IMR-90 (cell line): ENCODE measurements around the gene TBCK. TPM values are rescaled to one million over a fixed set of nuclear protein-coding genes. Genes with fewer than 3 reads are reported as not detected.
A peak's percentile ranks its signal among the peaks of the same experiment; 100 is the strongest.

Experiments used
- ATAC-seq: fragments of 200-7000 bp; cut with Tn5 transposase; 2 replicates; pipeline ENCODE4 v1.9.1; 2020; ENCODE audit warnings: low read depth, mild to moderate bottlenecking, moderate library complexity
- BruUV-seq: library from RNA; stranded (reverse); fragments of 400-500 nt; replicated peaks from 2 replicates; lab custom pipeline; 2021; lab: Mats Ljungman, UMichigan
- CTCF ChIA-PET: fragments of 300-600 bp; formaldehyde crosslinking; extraction: SDS; loops from one replicate; lab custom pipeline; 2021; ENCODE audit warnings: antibody characterized with exemption; lab: Yijun Ruan, JAX
- POLR2A ChIA-PET: fragments of 300-600 bp; sonication (Branson Sonifier 250); formaldehyde crosslinking; loops from one replicate; lab custom pipeline; 2022; ENCODE audit warnings: antibody characterized with exemption; ENCODE audit not compliant: unreplicated experiment; lab: Charles Lee
- DNase-seq: peaks from one replicate; pipeline ENCODE4 v3.0.0; 2013
- H2AFZ ChIP-seq: replicated peaks from 2 replicates; pipeline ENCODE3; 2013; ENCODE audit warnings: low read length, mild to moderate bottlenecking; ENCODE audit not compliant: poor library complexity
- H2AK5ac ChIP-seq: 2 replicates; pipeline ENCODE4 v1.6.1; 2013; ENCODE audit warnings: low read depth, low read length, inconsistent platforms
- H2AK9ac ChIP-seq: replicated peaks from 2 replicates; pipeline ENCODE3; 2013; ENCODE audit warnings: mild to moderate bottlenecking, low read depth, low read length, moderate library complexity; ENCODE audit not compliant: poor library complexity
- H2BK120ac ChIP-seq: 2 replicates; pipeline ENCODE4 v1.6.1; 2013; ENCODE audit warnings: low read depth, low read length, inconsistent platforms
- H2BK15ac ChIP-seq: 3 replicates; pipeline ENCODE4 v1.6.1; 2013; ENCODE audit warnings: low read depth, low read length, inconsistent platforms
- H2BK20ac ChIP-seq: 2 replicates; pipeline ENCODE4 v1.6.1; 2013; ENCODE audit warnings: low read depth, mild to moderate bottlenecking, inconsistent platforms, low read length, moderate library complexity
- H2BK5ac ChIP-seq: 2 replicates; pipeline ENCODE4 v1.6.1; 2013; ENCODE audit warnings: mild to moderate bottlenecking, low read depth, low read length, inconsistent platforms; ENCODE audit not compliant: poor library complexity, severe bottlenecking
- H3K14ac ChIP-seq: replicated peaks from 2 replicates; pipeline ENCODE4 v1.6.1; 2013; ENCODE audit warnings: low read depth, low read length, inconsistent platforms
- H3K18ac ChIP-seq: 2 replicates; pipeline ENCODE4 v1.6.1; 2013; ENCODE audit warnings: low read depth, low read length, control low read depth
- H3K23ac ChIP-seq: 2 replicates; pipeline ENCODE4 v1.6.1; 2013; ENCODE audit warnings: low read depth, low read length, inconsistent platforms
- H3K27ac ChIP-seq: 2 replicates; pipeline ENCODE4 v1.5.1; 2013; ENCODE audit warnings: mild to moderate bottlenecking, control low read depth, low read length; ENCODE audit not compliant: insufficient read depth
- H3K27me3 ChIP-seq: 2 replicates; pipeline ENCODE4 v1.6.1; 2013; ENCODE audit warnings: low read length; ENCODE audit not compliant: control insufficient read depth, insufficient read depth
- H3K36me3 ChIP-seq: 2 replicates; pipeline ENCODE4 v1.6.1; 2013; ENCODE audit warnings: low read length, mixed read lengths; ENCODE audit not compliant: control insufficient read depth, insufficient read depth
- H3K4ac ChIP-seq: 2 replicates; pipeline ENCODE4 v1.6.1; 2013; ENCODE audit warnings: low read depth, low read length, inconsistent platforms
- H3K4me1 ChIP-seq: 2 replicates; pipeline ENCODE4 v1.6.1; 2013; ENCODE audit warnings: low read length, mixed read lengths; ENCODE audit not compliant: control insufficient read depth, insufficient read depth
- H3K4me2 ChIP-seq: 2 replicates; pipeline ENCODE4 v1.6.1; 2013; ENCODE audit warnings: low read depth, mild to moderate bottlenecking, control low read depth, low read length, moderate library complexity
- H3K4me3 ChIP-seq: 2 replicates; pipeline ENCODE4 v1.5.1; 2013; ENCODE audit warnings: low read depth, mild to moderate bottlenecking, control low read depth, low read length, moderate library complexity; ENCODE audit not compliant: insufficient read depth
- H3K56ac ChIP-seq: 2 replicates; pipeline ENCODE4 v1.6.1; 2013; ENCODE audit warnings: low read length, inconsistent platforms; ENCODE audit not compliant: insufficient read depth; ENCODE audit errors: extremely low read depth
- H3K79me1 ChIP-seq, 2 experiments: 2 replicates each; pipeline ENCODE4 v1.6.1; 2013; ENCODE audit warnings: low read length in 2 of 2, inconsistent platforms in 1 of 2, low read depth in 1 of 2
- H3K9ac ChIP-seq: 2 replicates; pipeline ENCODE4 v1.6.1; 2013; ENCODE audit warnings: low read depth, low read length, control low read depth
- H3K9me1 ChIP-seq: 2 replicates; pipeline ENCODE4 v1.6.1; 2013; ENCODE audit warnings: low read length, inconsistent platforms; ENCODE audit not compliant: insufficient read depth
- H3K9me3 ChIP-seq: 2 replicates; pipeline ENCODE4 v1.6.1; 2013; ENCODE audit warnings: low read length; ENCODE audit not compliant: control insufficient read depth, insufficient read depth
- H4K20me1 ChIP-seq: 2 replicates; pipeline ENCODE4 v1.6.1; 2013; ENCODE audit warnings: low read length, inconsistent platforms; ENCODE audit not compliant: insufficient read depth
- H4K5ac ChIP-seq: 2 replicates; pipeline ENCODE4 v1.6.1; 2013; ENCODE audit warnings: mild to moderate bottlenecking, low read depth, low read length, control low read depth
- H4K8ac ChIP-seq, 2 experiments: 2 replicates each; pipeline ENCODE4 v1.6.1; 2013; ENCODE audit warnings: low read depth in 2 of 2, low read length in 2 of 2, control low read depth in 1 of 2, inconsistent platforms in 1 of 2
- H4K91ac ChIP-seq: 2 replicates; pipeline ENCODE4 v1.6.1; 2013; ENCODE audit warnings: low read depth, low read length, inconsistent platforms; ENCODE audit not compliant: insufficient read depth
- BHLHE40 ChIP-seq: fragments of 150-350 bp; IDR thresholded peaks from 2 replicates; pipeline ENCODE4 v1.6.1; 2016; ENCODE audit warnings: mild to moderate bottlenecking, low read depth, low read length
- CEBPB ChIP-seq: IDR thresholded peaks from 2 replicates; pipeline ENCODE4 v1.6.1; 2012; ENCODE audit warnings: low read depth, low read length, improper control_type of control experiment
- CHD1 ChIP-seq: IDR thresholded peaks from 2 replicates; pipeline ENCODE4 v1.6.1; 2012; ENCODE audit warnings: low read depth, low read length, improper control_type of control experiment
- CTCF ChIP-seq: conservative IDR thresholded peaks from 2 replicates; pipeline ENCODE4 v1.5.1; 2012; ENCODE audit warnings: mild to moderate bottlenecking, low read depth, low read length, improper control_type of control experiment
- ELK1 ChIP-seq: fragments of 150-350 bp; IDR thresholded peaks from 2 replicates; pipeline ENCODE4 v1.6.1; 2016; ENCODE audit warnings: low read depth, mild to moderate bottlenecking, low read length, moderate library complexity, borderline replicate concordance
- FOS ChIP-seq: fragments of 150-350 bp; IDR thresholded peaks from 2 replicates; pipeline ENCODE4 v1.6.1; 2016; ENCODE audit warnings: low read depth, low read length
- MAZ ChIP-seq: IDR thresholded peaks from 2 replicates; pipeline ENCODE4 v1.6.1; 2012; ENCODE audit warnings: low read depth, mild to moderate bottlenecking, low read length, improper control_type of control experiment, moderate library complexity, borderline replicate concordance
- MXI1 ChIP-seq: IDR thresholded peaks from 2 replicates; pipeline ENCODE4 v1.6.1; 2012; ENCODE audit warnings: low read depth, mild to moderate bottlenecking, low read length, moderate library complexity, borderline replicate concordance
- NFE2L2 ChIP-seq: fragments of 150-350 bp; IDR thresholded peaks from 2 replicates; pipeline ENCODE4 v1.6.1; 2016; ENCODE audit warnings: low read depth, mild to moderate bottlenecking, low read length
- POLR2A ChIP-seq: IDR thresholded peaks from 2 replicates; pipeline ENCODE4 v1.6.1; 2012; ENCODE audit warnings: mild to moderate bottlenecking, low read depth, low read length
- RAD21 ChIP-seq: IDR thresholded peaks from 2 replicates; pipeline ENCODE4 v1.6.1; 2012; ENCODE audit warnings: low read length, improper control_type of control experiment
- RCOR1 ChIP-seq: IDR thresholded peaks from 2 replicates; pipeline ENCODE4 v1.6.1; 2012; ENCODE audit warnings: mild to moderate bottlenecking, low read length, improper control_type of control experiment; ENCODE audit not compliant: insufficient replicate concordance
- RFX5 ChIP-seq: IDR thresholded peaks from 2 replicates; pipeline ENCODE4 v1.8.0; 2012; ENCODE audit warnings: low read depth, mild to moderate bottlenecking, low read length, moderate library complexity
- WGBS, 2 experiments: methylation state at CpG; one replicate each; pipeline versions ENCODE4 v1.1.5 to v1.1.7; 2013; ENCODE audit warnings: missing lambda C conversion rate in 2 of 2; ENCODE audit not compliant: insufficient read length in 1 of 2; ENCODE audit errors: extremely low coverage in 2 of 2; 5-methylcytosine and 5-hydroxymethylcytosine counted together
- dilution Hi-C: fragments of 300-500 bp; cut with HindIII; formaldehyde crosslinking; loops from one replicate; pipeline ENCODE4 v1.14.3; 2018; ENCODE audit warnings: low sequenced_read_pairs; ENCODE audit not compliant: unreplicated experiment
- in situ Hi-C: fragments of 300-500 bp; cut with MboI; formaldehyde crosslinking; loops from 3 replicates; pipeline ENCODE4 v1.14.3; 2019; ENCODE audit warnings: low sequenced_read_pairs, inconsistent platforms, mixed read lengths
- intact Hi-C: fragments of 100-400 bp; cut with micrococcal nuclease; formaldehyde crosslinking; loops from 2 replicates; pipeline ENCODE4 v1.10.0; 2022
- polyA plus RNA-seq, 3 experiments: library from polyadenylated mRNA; depleted of rRNA; stranded (reverse); fragments of >200 nt; gene quantifications; 2 replicates each; pipeline ENCODE4 v1.2.3, GENCODE V29; 2012; ENCODE audit warnings: low replicate concordance in 1 of 3
- total RNA-seq: library from RNA; depleted of rRNA; stranded (reverse); fragments of >200 nt; gene quantifications from 2 replicates; pipeline ENCODE4 v1.2.3, GENCODE V29; 2012

TBCK gene
- total and polyA plus RNA-seq, 2 of the 4 experiments (the other 2 are of a cell fraction) = 10.7 to 29.9 TPM

- peak overlapping the region; percentile 70; the same call in 1 of the 2 replicates for H3K27ac ChIP-seq
- no peak overlapping the region; the same call in 1 of the 2 replicates for H3K4ac ChIP-seq
- WGBS, 2 experiments = no CpG with 5 or more reads among the region's 4 CpGs
- no peaks in the 10 kb centered on the region for H3K36me3 ChIP-seq
- no peak overlapping the region for H3K9ac ChIP-seq
- H3K4me2 ChIP-seq = no peak overlapping the region; the same call in 1 of the 2 replicates
- H3K9me1 ChIP-seq = no peaks in the 10 kb centered on the region
- H3K4me3 ChIP-seq = no peak overlapping the region
- H3K79me1 ChIP-seq = peaks cover 7 to 21% of the 10 kb centered on the region in 2 experiments
- H2AK9ac ChIP-seq = no peak overlapping the region
- ChIA-PET POLR2A (no interaction called here), CTCF (no interaction called here)
- H3K27me3 ChIP-seq = no peaks in the 10 kb centered on the region
- in situ Hi-C loops (no loop called here), dilution Hi-C loops (no loop called here), intact Hi-C loops (no loop called here)
- no peak overlapping the region for H2AK5ac ChIP-seq
- no peak overlapping the region for H3K14ac ChIP-seq
- DNase-seq = no peak
- H2BK15ac ChIP-seq = no peak overlapping the region
- no peaks in the 10 kb centered on the region for H3K9me3 ChIP-seq
- no peak overlapping the region for H4K8ac ChIP-seq
- no peak overlapping the region for H2BK120ac ChIP-seq
- no peak overlapping the region for H2BK20ac ChIP-seq
- no peak overlapping the region for H3K23ac ChIP-seq
- peak; percentile 47 for ATAC-seq
- no TSS peak for BruUV-seq
- H2AFZ ChIP-seq = no peak overlapping the region
- H2BK5ac ChIP-seq = peak overlapping the region; percentile 36
- H4K5ac ChIP-seq = no peak overlapping the region
- no peak overlapping the region for H3K18ac ChIP-seq
- no peak for TF ChIP-seq RAD21
- no peak for TF ChIP-seq RFX5
- no peak for TF ChIP-seq RCOR1
- TF ChIP-seq FOS = no peak
- TF ChIP-seq MXI1 = no peak
- no peak for TF ChIP-seq ELK1
- no peak for TF ChIP-seq CEBPB
- TF ChIP-seq MAZ = no peak
- TF ChIP-seq POLR2A = no peak
- TF ChIP-seq BHLHE40 = no peak
- TF ChIP-seq CHD1 = no peak
- no peak for TF ChIP-seq CTCF
- TF ChIP-seq NFE2L2 = no peak
- no peak overlapping the region for H4K91ac ChIP-seq
- peaks cover 2% of the 10 kb centered on the region; the same call in 1 of the 2 replicates for H3K4me1 ChIP-seq
- H3K56ac ChIP-seq = no peak overlapping the region
- H4K20me1 ChIP-seq = no peaks in the 10 kb centered on the region
Observed at GRCh38 chr4:106302062-106302438, 14.0 kb downstream of the TBCK start.
